Parathyroid adenoma (tissue), 2 donors: ENCODE data around the gene NPIPB6.

Source experiments
- H2AFZ ChIP-seq: fragments of 300-600 bp; sonication (generic); one replicate; pipeline ENCODE4 v1.7.0; 2017; ENCODE audit warnings: antibody characterized with exemption, mild to moderate bottlenecking
- H3K27ac ChIP-seq: fragments of 300-600 bp; sonication (generic); one replicate; pipeline ENCODE4 v1.7.0; 2017
- H3K27me3 ChIP-seq: fragments of 300-600 bp; sonication (generic); one replicate; pipeline ENCODE4 v1.7.0; 2017; ENCODE audit warnings: low read length; ENCODE audit not compliant: control insufficient read depth, insufficient read depth
- H3K36me3 ChIP-seq: fragments of 300-600 bp; sonication (generic); one replicate; pipeline ENCODE4 v1.7.0; 2017; ENCODE audit warnings: low read length; ENCODE audit not compliant: control insufficient read depth, insufficient read depth
- H3K4me1 ChIP-seq: fragments of 300-600 bp; sonication (generic); one replicate; pipeline ENCODE4 v1.7.0; 2017; ENCODE audit warnings: control low read depth
- H3K4me2 ChIP-seq: fragments of 300-600 bp; sonication (generic); one replicate; pipeline ENCODE4 v1.7.0; 2017; ENCODE audit warnings: low read length
- H3K4me3 ChIP-seq: fragments of 300-600 bp; sonication (generic); one replicate; pipeline ENCODE4 v1.7.0; 2017; ENCODE audit warnings: low read depth, low read length
- H3K79me2 ChIP-seq: fragments of 300-600 bp; sonication (generic); one replicate; pipeline ENCODE4 v1.7.0; 2017; ENCODE audit warnings: control low read depth
- H3K9ac ChIP-seq: fragments of 300-600 bp; sonication (generic); one replicate; pipeline ENCODE4 v1.7.0; 2017; ENCODE audit warnings: mild to moderate bottlenecking
- H3K9me3 ChIP-seq: fragments of 300-600 bp; sonication (generic); one replicate; pipeline ENCODE4 v1.7.0; 2017; ENCODE audit warnings: low read length; ENCODE audit not compliant: control insufficient read depth
- CTCF ChIP-seq: fragments of 300-600 bp; sonication (generic); IDR thresholded peaks from one replicate; pipeline ENCODE4 v1.7.0; 2017; ENCODE audit warnings: antibody characterized with exemption, mild to moderate bottlenecking
- donor health status: primary hyperparathyroidism.

The NPIPB6 gene

GRCh38 chr16:28293601-28293960, 69.7 kb downstream of the NPIPB6 start:
- peak overlapping the region; percentile 90 for H2AFZ ChIP-seq
- no peak for TF ChIP-seq CTCF
- H3K4me3 ChIP-seq, result peak overlapping the region; percentile 72
- no peaks in the 10 kb centered on the region for H3K36me3 ChIP-seq
- H3K9me3 ChIP-seq, result no peaks in the 10 kb centered on the region
- no peak overlapping the region for H3K27ac ChIP-seq
- H3K27me3 ChIP-seq, result no peaks in the 10 kb centered on the region
- H3K9ac ChIP-seq, result no peak overlapping the region
- no peaks in the 10 kb centered on the region for H3K79me2 ChIP-seq
- H3K4me2 ChIP-seq, result peak overlapping the region; percentile 92
- H3K4me1 ChIP-seq, result peaks cover 6% of the 10 kb centered on the region

GRCh38 chr16:28292731-28293600, 70.3 kb downstream of the NPIPB6 start:
- peak overlapping the region; percentile 83 for H3K9ac ChIP-seq
- no peaks in the 10 kb centered on the region for H3K79me2 ChIP-seq
- peaks cover 6% of the 10 kb centered on the region for H3K4me1 ChIP-seq
- no peaks in the 10 kb centered on the region for H3K9me3 ChIP-seq
- peak overlapping the region; percentile 92 for H3K4me2 ChIP-seq
- no peak overlapping the region for H3K27ac ChIP-seq
- H3K4me3 ChIP-seq, result peak overlapping the region; percentile 72
- H3K36me3 ChIP-seq, result no peaks in the 10 kb centered on the region
- TF ChIP-seq CTCF, result no peak
- H3K27me3 ChIP-seq, result no peaks in the 10 kb centered on the region
- H2AFZ ChIP-seq, result peak overlapping the region; percentile 90
